HK-2 (cell line): ENCODE data around the gene SCYGR1.
A peak's percentile ranks its signal among the peaks of the same experiment; 100 is the strongest.
"Not testable (repeated sequence)": the region's sequence is repeated elsewhere in the genome, so short reads cannot be mapped to it uniquely, and the experiment has no call there.

Source experiments
- DNase-seq: peaks from one replicate; pipeline ENCODE4 v3.0.0-alpha.2; 2018; ENCODE audit not compliant: unreplicated experiment

Gene SCYGR1, protein sequence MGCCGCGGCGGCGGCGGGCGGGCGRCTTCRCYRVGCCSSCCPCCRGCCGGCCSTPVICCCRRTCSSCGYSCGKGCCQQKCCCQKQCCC

DNA sequence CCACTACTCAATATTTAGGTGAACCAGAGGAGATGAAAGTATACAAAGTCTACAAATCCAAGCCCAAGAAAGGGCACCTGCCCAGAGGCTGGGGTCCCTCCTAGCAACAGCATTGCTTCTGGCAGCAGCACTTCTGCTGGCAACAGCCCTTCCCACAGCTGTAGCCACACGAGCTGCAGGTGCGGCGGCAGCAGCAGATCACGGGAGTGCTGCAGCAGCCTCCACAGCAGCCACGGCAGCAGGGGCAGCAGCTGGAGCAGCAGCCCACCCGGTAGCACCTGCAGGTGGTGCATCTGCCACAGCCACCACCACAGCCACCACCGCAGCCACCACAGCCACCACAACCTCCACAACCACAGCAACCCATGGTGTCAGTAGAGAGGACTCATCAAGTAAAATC lies at the start of gene SCYGR1:
Gene SCYGR1 (minus strand): TSS at position 367 of the 400 bp plus-strand sequence. CDS start 0 bp downstream, at position 367.
- DNase-seq: not testable (repeated sequence)

DNA sequence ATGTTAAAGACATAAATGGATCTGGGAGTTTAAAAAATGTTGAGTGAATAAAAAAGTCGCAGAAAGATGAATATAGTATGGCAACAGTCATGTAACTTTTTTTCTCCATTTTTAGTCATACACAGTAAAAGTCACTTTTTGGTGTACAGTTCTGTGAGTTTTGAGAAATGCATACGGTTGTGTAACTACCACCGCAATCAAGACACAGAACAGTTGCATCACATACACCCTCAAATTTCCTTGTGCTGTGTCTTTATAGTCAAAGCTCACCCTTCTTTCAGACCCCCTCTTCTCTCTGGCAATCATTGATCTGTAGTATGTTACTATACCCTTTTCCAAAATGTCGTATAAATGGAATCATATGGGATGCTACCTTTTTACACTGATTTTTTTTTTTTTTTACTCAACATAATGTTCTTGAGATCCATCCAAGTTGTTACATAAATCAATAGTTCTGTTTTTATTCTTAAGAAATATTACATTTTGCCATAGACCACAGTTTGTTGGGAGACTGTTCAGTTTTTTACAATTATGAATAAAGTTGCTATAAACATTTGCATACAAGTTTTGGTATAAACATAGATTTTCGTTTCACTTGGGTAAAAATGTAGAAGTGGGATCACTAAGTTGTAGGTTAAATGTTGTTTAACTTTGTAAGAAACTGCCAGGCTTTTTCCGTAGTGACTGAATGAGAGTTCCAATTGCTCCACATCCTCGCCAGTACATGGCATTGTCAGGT lies 48.9 kb upstream of the SCYGR1 start:
- no peak for DNase-seq

DNA sequence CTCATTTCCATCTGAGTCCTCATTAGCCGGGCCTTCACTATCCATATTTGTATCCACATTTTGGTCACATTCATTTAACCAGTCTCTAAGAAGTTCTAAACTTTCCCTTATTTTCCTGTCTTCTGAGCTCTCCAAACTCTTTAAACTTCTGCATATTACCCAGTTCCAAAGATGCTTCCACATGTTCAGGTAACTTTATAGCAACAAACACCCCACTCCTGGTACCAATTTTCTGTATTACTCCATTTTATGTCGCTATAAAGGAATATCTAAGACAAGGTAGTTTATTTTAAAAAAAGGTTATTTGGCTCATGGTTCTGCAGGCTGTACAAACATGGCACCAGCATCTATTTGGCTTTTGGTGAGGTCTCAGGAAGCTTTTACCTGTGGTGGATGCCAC lies 45.4 kb upstream of the SCYGR1 start:
- no peak for DNase-seq

DNA sequence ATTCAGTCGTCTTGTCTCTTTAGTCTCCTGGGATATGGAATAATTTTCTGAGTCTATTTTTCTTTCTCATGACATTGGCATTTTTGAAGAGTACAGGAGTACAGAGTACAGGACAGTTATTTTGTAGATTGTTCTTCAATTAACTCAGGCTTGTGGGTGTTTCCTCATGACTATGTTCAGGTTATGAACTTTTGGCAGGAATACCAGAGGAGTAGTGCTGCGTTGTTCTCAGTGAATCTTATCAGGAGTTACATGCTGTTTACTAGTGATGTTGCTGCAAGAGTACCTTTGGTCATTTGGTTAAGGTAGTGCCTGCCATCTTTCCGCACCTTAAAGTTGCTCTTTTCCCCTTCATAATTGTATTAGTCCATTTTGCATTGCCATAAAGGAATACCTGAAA lies 42.9 kb upstream of the SCYGR1 start:
- no peak for DNase-seq

DNA sequence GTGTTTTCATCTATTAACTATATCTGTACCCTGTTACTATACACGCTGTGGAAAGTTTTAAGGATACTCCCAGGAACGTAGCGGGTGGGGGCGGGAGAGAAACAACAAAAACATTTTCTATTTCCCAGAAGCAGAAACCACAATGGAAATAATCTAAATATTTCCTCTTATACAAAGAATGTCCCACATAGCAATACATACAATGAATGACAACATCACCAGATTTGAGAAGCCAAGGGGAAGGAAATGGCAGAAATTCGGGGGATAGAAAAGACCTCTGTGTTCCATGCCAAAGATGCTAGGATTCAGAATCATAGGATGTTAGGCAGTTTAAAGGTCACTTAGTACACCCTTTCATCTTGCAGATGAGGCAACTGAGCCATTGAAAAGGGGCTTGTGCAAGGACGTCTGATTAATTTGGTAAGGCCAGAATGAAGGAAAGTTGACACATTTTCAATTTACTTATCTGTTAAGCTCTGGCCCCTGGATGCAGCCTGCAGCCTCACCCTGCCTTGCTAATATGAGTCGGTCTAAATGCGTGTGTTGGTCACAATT lies 41.1 kb upstream of the SCYGR1 start:
- no peak for DNase-seq

DNA sequence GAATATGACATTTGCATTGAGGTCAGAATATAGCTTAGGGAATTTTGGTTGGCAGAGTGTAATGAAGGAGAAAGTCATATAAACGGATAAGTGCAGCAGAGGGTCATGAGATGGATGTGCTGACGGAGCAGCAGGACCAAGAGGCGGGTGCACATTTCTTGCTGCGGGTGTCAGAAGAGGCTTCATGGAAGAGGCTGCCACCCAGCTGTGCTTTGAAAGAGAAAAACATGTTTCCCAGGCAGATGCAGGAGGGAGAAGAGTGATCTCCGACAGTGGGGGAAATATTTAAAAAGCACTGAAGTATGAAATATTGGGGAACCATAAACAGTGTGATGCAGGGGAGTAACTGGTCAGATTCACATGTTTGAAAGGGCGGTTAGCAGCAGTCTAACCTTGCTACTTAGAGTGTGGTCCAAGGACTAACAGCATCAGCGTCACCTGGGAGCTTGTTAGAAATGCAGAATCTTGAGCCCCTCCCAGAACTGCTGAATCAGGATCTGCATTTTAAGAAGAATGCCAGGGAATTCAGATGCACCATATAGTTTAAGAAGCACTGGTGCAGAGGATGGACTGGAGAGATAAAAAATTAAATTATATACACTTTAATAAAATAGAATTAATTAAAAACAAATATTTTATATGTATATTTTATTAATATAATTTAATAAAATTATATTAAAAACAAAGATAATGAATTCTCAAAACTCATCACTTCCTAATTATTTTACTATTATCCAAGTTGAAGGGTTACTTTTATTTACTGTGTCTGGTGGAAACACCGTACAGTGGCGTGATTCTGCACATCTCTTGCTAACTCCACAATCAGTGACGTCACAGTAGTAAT lies 36.1 kb upstream of the SCYGR1 start:
- no peak for DNase-seq

DNA sequence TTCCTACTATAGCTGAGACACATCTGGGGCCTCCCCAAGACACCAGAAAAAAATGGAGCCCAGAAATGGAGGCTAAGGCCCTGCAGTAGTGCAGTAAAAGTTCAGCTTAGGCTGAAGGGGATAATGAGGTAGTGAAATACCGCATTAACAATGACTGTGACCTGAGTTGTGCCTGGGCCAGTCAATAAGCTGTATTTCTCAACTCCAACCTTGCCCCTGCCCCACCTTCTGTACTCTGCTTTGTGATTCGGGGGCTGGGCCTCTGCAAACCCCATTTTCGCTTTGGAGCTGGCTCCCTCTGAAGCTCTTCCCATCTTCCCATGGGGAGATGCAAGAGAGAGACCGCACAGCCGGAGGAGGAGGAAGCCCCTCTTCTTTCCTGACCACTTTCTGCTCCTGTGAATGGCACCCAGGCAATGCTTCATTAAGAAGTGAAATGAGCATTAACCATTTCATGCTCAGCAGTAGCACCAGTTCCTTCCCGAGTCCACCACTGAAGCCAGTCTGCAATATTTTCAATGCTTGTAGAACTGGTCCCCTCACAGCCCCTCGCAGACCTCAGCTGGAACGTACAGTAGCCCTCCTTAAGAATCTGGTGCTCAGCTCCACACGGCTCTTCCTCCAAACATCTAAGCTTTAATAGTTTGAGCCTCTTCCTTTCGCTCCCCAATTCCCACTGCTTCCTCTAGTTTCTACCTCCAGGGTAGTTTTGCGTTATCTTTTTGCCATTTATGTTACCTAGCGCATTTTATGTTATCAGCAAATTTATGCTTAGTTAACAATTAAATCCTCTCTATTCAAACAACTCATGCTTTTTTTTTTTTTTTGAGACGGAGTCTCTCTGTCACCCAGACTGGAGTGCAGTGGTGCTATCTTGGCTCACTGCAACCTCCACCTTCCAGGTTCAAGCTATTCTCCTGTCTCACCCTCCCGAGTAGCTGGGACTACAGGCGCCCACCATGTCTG lies 32.6 kb upstream of the SCYGR1 start:
- DNase-seq: no peak

DNA sequence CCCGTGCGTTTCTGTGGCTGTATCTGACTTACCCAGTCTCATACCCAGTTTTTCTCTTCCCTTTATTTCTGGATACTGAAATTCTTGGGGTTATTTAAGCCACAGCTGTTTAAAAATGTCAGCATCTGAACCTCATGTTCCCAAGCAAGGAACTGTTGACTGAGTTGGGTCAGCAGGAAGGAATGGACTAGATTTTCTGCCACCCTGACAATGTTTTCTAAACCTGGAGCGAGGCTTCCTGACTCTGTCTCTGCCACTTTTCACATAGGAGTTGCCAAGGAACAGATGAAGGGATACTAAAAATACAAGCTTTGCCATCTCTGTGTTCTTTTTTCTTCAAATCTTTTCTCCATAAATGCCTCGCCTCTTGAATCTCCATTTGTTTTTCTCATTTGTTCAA lies 29.0 kb upstream of the SCYGR1 start:
- DNase-seq: no peak

DNA sequence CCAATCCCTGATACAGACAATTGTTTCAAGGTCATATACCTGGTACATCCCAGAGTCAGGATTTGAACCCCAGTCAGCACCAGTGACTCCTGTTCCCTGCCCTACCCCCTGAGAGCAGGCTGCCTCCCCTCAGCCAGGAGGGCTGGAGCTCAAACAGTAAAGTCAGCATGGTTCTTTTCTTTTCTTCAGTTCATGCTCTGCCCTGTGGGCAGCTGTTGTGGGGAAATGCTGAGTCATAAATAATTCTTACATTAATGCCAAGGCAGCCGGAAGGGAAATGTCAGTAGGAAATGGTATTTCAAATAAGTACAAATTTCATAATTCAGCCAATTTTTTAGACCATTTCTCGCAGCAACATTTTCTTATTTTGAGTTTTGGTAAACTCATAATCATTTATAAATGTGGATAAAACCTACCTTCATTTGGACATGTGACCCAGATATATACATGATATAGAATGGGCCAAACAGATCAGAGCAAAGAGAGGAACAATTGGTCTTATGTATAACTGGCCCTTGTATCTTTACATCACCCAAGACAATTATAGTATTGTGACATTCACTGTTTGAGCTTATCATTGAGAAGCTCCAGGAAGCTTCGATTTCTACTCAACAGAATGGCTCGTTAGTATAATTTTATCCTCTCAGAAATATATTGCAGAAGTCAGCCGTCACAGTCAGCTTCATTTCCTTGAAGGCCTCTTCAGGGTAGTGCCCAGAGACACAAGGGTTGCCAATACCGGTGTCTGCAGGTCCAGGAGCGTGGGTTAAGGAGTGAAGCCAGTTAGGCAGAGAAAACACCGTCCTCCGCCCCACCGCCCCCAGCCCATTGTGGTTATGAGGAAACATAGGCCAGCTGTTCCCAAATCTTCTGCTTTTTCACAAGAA lies 28.0 kb upstream of the SCYGR1 start:
- peak; percentile 20 for DNase-seq

DNA sequence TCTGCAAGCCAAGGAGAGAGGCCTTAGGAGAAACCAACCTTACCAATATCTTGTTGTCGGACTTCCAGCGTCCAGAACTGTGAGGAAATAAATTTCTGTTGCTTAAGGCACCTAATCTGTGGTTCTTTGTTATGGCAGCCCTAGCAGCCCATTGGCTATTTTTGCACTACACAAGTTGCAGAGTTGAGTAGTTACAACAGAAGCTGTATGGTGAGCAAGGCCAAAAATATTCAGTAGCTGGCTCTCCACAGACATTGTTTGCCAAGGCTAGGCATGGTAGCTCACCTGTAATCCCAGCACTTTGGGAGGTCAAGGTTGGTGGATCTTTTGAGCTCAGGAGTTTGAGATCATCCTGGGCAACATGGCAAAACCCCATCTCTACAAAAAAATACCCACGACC lies 27.1 kb upstream of the SCYGR1 start:
- no peak for DNase-seq

DNA sequence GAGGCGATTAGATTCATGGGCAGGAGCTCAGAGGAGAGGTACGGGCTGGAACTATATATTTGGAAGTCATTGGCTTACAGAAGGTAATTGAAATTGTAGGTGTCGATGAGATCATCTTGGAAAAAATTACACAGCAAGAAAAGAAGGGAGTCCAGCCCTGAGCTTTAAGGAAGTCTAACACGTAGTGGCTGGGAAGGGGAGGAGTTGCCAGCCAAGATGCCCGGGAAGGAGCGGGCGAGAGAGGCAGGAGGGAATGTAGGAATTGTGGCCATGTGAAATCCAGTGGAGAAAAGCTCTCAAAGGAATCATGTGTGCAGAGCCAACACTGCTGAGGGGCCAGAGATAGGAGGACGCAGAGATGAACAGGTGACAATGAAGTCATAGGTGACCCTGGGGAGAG lies 25.6 kb upstream of the SCYGR1 start:
- no peak for DNase-seq

DNA sequence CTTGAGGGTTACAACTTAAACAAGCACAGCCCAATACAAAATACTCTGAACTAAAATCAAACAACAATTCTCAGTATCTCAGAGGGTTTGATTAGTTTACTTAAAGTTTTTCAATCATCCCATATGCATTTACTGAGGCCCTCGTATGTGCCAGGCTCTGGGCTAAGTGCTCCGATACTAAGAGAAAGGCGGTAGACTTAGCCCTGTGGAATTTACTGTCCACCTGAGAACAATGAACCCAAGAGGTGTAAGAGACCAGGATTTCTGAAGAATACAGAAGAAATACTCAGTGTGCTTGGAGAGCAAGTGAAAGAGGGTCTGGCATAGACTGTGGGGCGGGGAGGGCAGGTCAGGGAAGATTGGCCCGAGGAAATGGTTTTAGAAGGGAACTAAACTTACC lies 25.1 kb upstream of the SCYGR1 start:
- DNase-seq: no peak

DNA sequence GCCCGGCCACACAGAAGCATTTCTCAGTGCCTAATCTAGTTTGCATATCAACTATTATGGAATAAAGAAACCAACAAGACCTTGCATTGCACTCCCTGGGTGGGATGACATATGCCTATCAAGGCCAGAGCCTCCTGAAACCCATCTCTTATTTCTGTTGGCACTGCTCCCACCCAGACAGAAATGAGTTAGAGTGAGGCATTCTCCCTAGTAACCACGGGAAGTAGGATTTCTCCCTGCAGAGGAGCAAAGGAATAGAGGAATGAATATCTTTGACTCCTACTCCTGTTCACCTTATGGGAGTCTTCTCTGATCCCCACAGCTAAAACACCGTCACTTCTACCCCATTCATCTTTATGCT lies 24.2 kb upstream of the SCYGR1 start:
- no peak for DNase-seq

DNA sequence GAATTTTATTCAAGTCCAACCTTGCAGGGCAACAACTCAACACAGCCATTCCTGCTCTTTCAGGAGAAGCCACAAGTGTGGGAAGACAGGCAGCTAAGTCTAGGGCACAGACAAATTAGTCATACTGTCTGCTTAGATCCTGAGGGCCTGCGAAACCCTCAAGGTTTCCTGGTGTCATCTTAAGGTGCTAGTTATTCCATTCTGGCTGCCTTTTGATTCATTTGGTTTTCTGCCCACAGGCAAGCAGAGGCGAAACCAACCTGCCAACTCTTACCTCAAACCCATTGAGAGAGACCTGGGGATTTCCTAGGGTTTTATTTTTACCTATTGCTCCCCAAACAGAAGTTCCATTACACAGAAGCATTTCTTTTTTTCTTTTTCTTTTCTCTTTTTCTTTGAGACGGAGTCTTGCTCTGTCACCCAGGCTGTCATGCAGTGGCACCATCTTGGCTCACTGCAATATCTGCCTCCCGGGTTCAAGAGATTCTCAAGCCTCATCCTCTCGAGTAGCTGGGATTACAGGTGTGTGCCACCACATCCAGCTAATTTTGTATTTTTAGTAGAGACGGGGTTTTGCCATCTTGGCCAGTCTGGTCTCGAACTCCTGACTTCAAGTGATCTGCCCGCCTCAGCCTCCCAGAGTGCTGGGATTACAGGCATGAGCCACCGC lies 23.7 kb upstream of the SCYGR1 start:
- DNase-seq: peak; percentile 29

DNA sequence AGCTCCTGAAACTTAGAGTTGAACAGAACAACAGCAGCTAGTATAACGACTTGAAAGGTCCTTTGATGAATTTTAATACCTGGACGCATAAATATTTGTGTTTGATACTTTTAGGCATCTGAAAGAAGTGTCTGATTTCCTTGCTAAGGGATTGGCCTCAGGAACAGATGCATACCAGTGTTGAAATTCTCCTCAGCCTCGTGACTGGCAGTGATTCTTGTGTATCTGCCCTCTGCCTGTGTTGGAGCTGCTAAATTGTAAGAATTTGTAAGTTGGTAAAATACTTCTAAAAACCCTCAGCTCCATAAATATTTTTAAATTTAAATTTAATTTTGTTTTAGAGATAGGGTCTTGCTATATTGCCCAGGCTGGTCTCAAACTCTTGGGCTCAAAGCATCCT lies 22.4 kb upstream of the SCYGR1 start:
- DNase-seq: no peak

DNA sequence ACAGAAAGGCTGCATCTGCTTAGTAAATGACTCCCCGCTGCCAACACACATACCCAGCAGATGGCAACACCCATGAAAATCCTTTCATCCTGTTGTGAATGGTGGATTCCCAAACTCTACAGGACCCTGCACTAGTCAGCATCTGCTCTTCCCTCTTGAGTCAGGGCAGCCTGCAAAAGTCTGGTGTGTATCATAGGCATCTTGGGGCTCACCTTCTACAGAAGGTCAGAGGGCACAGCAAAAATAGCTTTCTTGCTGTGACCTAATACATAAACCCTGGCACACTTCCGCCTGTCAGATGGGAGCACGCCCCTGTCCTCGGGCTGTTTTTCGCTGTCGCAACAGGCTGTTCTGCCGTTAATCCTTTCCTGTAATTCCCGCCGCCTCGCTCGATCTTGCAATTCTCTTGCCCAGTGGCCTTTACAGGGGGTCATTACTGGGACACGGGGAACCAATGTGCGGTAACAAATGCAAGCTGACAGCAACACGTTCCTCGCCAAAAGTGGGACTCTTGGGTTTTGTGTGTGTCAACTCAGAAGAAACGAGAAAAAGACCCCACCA lies 19.9 kb upstream of the SCYGR1 start:
- no peak for DNase-seq

DNA sequence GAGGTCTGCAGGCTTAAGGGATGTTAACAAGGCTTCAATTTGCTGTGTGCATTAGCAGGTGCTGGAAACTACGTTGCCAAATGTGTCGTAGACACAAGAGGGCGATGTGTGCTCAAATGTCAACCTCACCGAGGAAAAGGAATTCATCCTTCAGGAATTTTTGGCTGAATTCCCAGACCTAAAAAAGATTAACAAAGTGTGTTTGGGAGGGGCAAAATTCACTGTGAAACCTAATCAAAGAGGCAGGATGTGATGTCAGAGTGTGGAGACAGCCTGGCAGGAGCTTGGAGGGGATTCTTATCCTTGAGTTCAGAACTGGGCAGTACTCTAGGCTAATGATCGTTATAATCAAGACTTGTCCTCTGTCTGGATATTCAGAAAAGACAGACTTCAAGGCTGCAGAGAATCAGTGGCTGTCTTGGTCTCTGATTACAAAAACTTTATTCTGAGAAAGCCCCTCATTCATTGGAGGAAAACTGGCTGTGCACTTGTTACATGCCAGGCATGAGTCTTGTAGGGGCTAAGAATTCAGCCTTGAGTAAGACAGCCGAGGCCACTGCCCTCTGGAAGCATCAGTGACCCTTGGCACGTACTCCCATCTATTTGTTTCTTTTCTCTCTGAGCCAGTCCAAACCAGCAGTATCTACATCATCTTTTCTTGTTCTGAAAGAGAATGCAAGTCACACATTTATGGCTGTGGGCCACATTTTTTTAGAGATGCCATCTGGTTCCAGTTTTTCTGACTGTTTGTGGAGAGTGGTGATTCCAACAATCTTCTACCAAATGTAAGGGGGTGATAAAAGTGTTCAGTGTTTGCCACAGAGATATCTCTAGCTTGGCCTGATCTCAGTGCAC lies 18.7 kb upstream of the SCYGR1 start:
- peak; percentile 67 for DNase-seq

DNA sequence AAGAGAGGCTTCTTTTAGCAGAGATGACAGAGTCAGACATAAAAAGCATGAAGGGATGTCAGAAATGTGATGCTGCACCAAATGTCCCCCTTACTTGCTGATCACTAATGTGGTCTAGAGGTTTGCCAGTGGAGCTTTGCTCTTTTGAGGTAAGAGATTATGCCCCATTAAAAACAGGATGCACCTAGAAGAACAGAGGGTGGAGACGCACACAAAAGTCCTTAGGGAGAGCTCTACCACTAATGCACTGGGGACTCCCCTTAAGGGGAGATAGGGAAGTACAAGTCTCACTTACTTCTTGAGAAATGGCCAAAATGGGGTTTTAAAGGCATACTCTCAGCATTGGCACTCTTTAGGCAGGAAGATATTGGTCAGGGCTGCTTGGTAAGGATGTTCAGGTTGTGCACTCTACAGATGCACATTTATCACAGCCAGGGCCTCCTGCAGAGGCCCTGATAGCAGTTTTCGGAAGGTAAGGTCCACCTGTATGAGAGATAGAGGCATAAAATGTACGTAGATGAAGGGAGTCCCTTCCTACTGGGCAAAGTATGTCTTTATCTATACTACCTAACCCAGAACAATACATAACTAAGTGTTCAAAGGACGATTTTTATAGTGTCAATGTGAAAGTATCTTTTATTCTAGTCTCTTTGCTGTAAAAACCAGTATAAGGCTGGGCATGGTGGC lies 17.0 kb upstream of the SCYGR1 start:
- no peak for DNase-seq
